ENCODE results near the gene CD28. TPM values are rescaled to one million over a fixed set of nuclear protein-coding genes. Genes with fewer than 3 reads are reported as not detected.

Gene CD28
- total RNA-seq, result 10 to 100 TPM in 6 of 7 donors, 1 to 10 TPM in 1; 8.5 to 22.4 (median 17.5) TPM
- 1 to 10 TPM; 1.3 to 2.9 (median 2.3) TPM for polyA plus RNA-seq
- long read RNA-seq, donor 1, full-length matches to known transcripts, result 4 of 4 reads
- long read RNA-seq, donor 1, partial matches to known transcripts, result 0 of 4 reads
- long read RNA-seq, donor 1, other reads (novel, unspliced or antisense), result 0 of 4 reads
- long read RNA-seq, donor 2, full-length matches to known transcripts, result 2 of 2 reads
- long read RNA-seq, donor 2, partial matches to known transcripts, result 0 of 2 reads
- long read RNA-seq, donor 2, other reads (novel, unspliced or antisense), result 0 of 2 reads

GRCh38 chr2:203706403-203706802, at the start of gene CD28:
Gene CD28 (plus strand): TSS chr2:203706639. CDS start chr2:203706697, 58 bp downstream.
- H3K4me3 ChIP-seq, result peak within 1 kb of the TSS in 6 of 8 donors; percentile 2 to 57 (median 14)
- intact Hi-C loops (cut with DNase I; ENCODE audit: low total_unique reads), result no loop called here
- peak within 1 kb of the TSS; percentile 54 to 84 (median 68) for H3K27ac ChIP-seq

GRCh38 chr2:203659331-203660049, 46.9 kb upstream of the CD28 start:
- peaks cover 0 to 42% (median 10%) of the 10 kb centered on the region in 6 donors for H3K4me1 ChIP-seq
- intact Hi-C loops (cut with DNase I; ENCODE audit: low total_unique reads), result no loop called here
- H3K9me3 ChIP-seq, result no peaks in the 10 kb centered on the region
- TF ChIP-seq POLR2A (IDR thresholded peaks at IDR 0.05), result no peak
- TF ChIP-seq CTCF (IDR thresholded peaks at IDR 0.05 in 8 of 11, conservative IDR thresholded peaks at IDR 0.05 in 3 of 11), result no peak
- no peak for TF ChIP-seq POLR2AphosphoS5 (IDR thresholded peaks at IDR 0.05)
- no peaks in the 10 kb centered on the region for H3K36me3 ChIP-seq
- no peak overlapping the region for H3K4me3 ChIP-seq
- WGBS, 5 donors, result 60 to 75% (median 69%) methylated on average over 4 of the region's 4 CpGs
- no peaks in the 10 kb centered on the region for H3K27me3 ChIP-seq (replicated peaks in 1 of 7)
- DNase-seq, result no peak
- H3K27ac ChIP-seq, result peak overlapping the region in 1 of 8 donors; percentile 20

More at GRCh38 chr2:203706403-203706802, at the start of gene CD28:
- H3K9me3 ChIP-seq, result peaks cover 0 to 17% (median 3%) of the 10 kb centered on the region in 8 donors
- peak; percentile 91 for DNase-seq
- 21 to 34% (median 30%) methylated on average over 9 of the region's 9 CpGs for whole genome bisulfite sequencing, 5 donors
- H3K4me1 ChIP-seq, result peaks cover 6 to 49% (median 22%) of the 10 kb centered on the region in 6 donors
- TF ChIP-seq CTCF (IDR thresholded peaks at IDR 0.05 in 8 of 11, conservative IDR thresholded peaks at IDR 0.05 in 3 of 11) (no peak), POLR2AphosphoS5 (IDR thresholded peaks at IDR 0.05) (peak; percentile 69 to 93 (median 88))
- no peaks in the 10 kb centered on the region for H3K36me3 ChIP-seq
- H3K27me3 ChIP-seq (replicated peaks in 1 of 7), result no peaks in the 10 kb centered on the region

GRCh38 chr2:203660465-203660864, 46.0 kb upstream of the CD28 start:
- 89 to 95% (median 94%) methylated on average over 2 of the region's 2 CpGs for WGBS, 5 donors
- Histone ChIP-seq H3K4me3 (no peak overlapping the region), H3K4me1 (peaks cover 0 to 42% (median 10%) of the 10 kb centered on the region in 6 donors), H3K27me3 (replicated peaks in 1 of 7) (peaks cover 0 to 2% (median 0%) of the 10 kb centered on the region in 7 donors), H3K9me3 (no peaks in the 10 kb centered on the region), H3K27ac (peak overlapping the region in 1 of 8 donors; percentile 20), H3K36me3 (no peaks in the 10 kb centered on the region)
- intact Hi-C loops (cut with DNase I; ENCODE audit: low total_unique reads), result no loop called here
- DNase-seq, result no peak
- TF ChIP-seq POLR2A (IDR thresholded peaks at IDR 0.05) (no peak), POLR2AphosphoS5 (IDR thresholded peaks at IDR 0.05) (no peak), CTCF (IDR thresholded peaks at IDR 0.05 in 8 of 11, conservative IDR thresholded peaks at IDR 0.05 in 3 of 11) (no peak)

Measured in spleen (tissue), 13 donors.